ENCODE data around the gene AXIN2.

GRCh38 chr17:65548269-65548969 lies 13.0 kb downstream of the AXIN2 start:
- TF ChIP-seq, protein P1, sequence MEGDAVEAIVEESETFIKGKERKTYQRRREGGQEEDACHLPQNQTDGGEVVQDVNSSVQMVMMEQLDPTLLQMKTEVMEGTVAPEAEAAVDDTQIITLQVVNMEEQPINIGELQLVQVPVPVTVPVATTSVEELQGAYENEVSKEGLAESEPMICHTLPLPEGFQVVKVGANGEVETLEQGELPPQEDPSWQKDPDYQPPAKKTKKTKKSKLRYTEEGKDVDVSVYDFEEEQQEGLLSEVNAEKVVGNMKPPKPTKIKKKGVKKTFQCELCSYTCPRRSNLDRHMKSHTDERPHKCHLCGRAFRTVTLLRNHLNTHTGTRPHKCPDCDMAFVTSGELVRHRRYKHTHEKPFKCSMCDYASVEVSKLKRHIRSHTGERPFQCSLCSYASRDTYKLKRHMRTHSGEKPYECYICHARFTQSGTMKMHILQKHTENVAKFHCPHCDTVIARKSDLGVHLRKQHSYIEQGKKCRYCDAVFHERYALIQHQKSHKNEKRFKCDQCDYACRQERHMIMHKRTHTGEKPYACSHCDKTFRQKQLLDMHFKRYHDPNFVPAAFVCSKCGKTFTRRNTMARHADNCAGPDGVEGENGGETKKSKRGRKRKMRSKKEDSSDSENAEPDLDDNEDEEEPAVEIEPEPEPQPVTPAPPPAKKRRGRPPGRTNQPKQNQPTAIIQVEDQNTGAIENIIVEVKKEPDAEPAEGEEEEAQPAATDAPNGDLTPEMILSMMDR (IDR thresholded peaks at IDR 0.05; ENCODE audit: insufficient read depth, low read depth, low read length) = no peak
- TF ChIP-seq EZH2 (IDR thresholded peaks at IDR 0.05; ENCODE audit: insufficient read depth, low read length) = no peak

Data from astrocyte (in vitro differentiated cells and primary cell).